Measurements from ENCODE around the gene DPPA2.

Gene DPPA2

DNA sequence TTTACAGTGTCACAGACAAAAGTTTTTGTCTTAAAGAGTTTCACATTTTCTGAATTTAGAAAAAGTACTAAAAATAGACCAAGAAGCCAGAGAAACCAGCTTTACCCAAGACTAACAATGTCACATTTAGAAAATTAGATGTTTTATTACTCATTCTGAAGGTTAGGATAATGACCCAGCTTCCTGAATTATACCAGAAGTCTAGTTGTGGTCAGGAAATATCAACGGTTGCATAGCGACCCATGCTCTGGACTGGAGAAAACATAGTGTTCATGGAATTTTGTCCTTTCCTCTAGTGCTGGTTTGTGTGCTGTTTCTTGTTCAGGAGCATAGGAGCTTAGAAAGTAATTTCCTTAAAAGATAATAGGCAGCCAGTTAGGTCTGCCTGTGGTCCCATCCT is 59.0 kb downstream of the DPPA2 start:
- no peak for TF ChIP-seq CTCF (conservative IDR thresholded peaks at IDR 0.05; ENCODE audit: control insufficient read depth, insufficient read depth, low read depth, low read length)
- peak; percentile 47 for DNase-seq (ENCODE audit: low read depth)
- no peak overlapping the region for H3K4me3 ChIP-seq (ENCODE audit: control insufficient read depth, low read depth, low read length)

- DNase-seq (ENCODE audit: low read depth) = no peak
- H3K4me3 ChIP-seq (ENCODE audit: control insufficient read depth, low read depth, low read length) = no peak overlapping the region
- no peak for TF ChIP-seq CTCF (conservative IDR thresholded peaks at IDR 0.05; ENCODE audit: control insufficient read depth, insufficient read depth, low read depth, low read length)
Measured at GRCh38 chr3:109254770-109255169, 61.5 kb downstream of the DPPA2 start.

GRCh38 chr3:109252641-109253040 is 63.7 kb downstream of the DPPA2 start:
- DNase-seq (ENCODE audit: low read depth) = no peak
- no peak for TF ChIP-seq CTCF (conservative IDR thresholded peaks at IDR 0.05; ENCODE audit: control insufficient read depth, insufficient read depth, low read depth, low read length)
- H3K4me3 ChIP-seq (ENCODE audit: control insufficient read depth, low read depth, low read length) = no peak overlapping the region
